Psoas muscle (tissue), 8 donors: ENCODE results near the gene AMELX. TPM values are rescaled to one million over a fixed set of nuclear protein-coding genes. Genes with fewer than 3 reads are reported as not detected.

Experiments used
- ATAC-seq, 4 donors: fragments of 200-7000 bp; cut with Tn5 transposase; one replicate each; pipeline ENCODE4 v1.9.1; 2020; ENCODE audit warnings: moderate library complexity in 3 of 4, mild to moderate bottlenecking in 2 of 4
- DNase-seq, 2 donors: peaks; one replicate each; pipeline ENCODE4 v3.0.0-alpha.2; 2020
- H3K27ac ChIP-seq: fragments of 200-600 bp; one replicate; pipeline ENCODE4 v1.8.0; 2022
- H3K27me3 ChIP-seq, 3 donors: fragments of 200-600 bp in 1 of 3; one replicate each; pipeline versions ENCODE4 v1.6.1 to v1.8.0; 2013 to 2022; ENCODE audit warnings: low read length in 2 of 3, mild to moderate bottlenecking in 2 of 3, moderate library complexity in 1 of 3; ENCODE audit not compliant: insufficient read depth in 3 of 3
- H3K36me3 ChIP-seq, 2 donors: fragments of 200-600 bp in 1 of 2; one replicate each; pipeline versions ENCODE4 v1.6.1 to v1.8.0; 2013 to 2022; ENCODE audit warnings: low read depth in 1 of 2, mild to moderate bottlenecking in 1 of 2, moderate library complexity in 1 of 2; ENCODE audit not compliant: insufficient read depth in 1 of 2
- H3K4me1 ChIP-seq: fragments of 200-600 bp; one replicate; pipeline ENCODE4 v1.8.0; 2022
- H3K4me3 ChIP-seq: fragments of 200-600 bp; one replicate; pipeline ENCODE4 v1.8.0; 2022; ENCODE audit warnings: mild to moderate bottlenecking
- H3K9me3 ChIP-seq: fragments of 200-600 bp; one replicate; pipeline ENCODE4 v1.8.0; 2022
- CTCF ChIP-seq: fragments of 200-600 bp; IDR thresholded peaks from one replicate; pipeline ENCODE4 v1.8.0; 2022; ENCODE audit warnings: antibody characterized with exemption
- WGBS, 3 donors: extraction: QIAGEN DNeasy Blood & Tissue Kit; methylation state at CpG; one replicate each; pipeline versions ENCODE4 v1.1.6 to v1.1.7; 2013; 5-methylcytosine and 5-hydroxymethylcytosine counted together
- intact Hi-C, 2 donors: fragments of 100-400 bp; cut with DNase I; formaldehyde crosslinking; loops; one replicate each; pipeline versions ENCODE4 v1.11.0 to v1.14.2; 2022
- polyA plus RNA-seq, 3 donors: library from polyadenylated mRNA; stranded (reverse); fragments of 200-250 nt; gene quantifications; one replicate each; pipeline ENCODE4 v1.2.3, GENCODE V29; 2013
- total RNA-seq, 4 donors: library from RNA; stranded (reverse); fragmentation: NEBNext Ultra II Directional in 2 of 4; extraction: Animal tissue kit (Norgen Biotek cat#: 25700) in 2 of 4; gene quantifications; one replicate each; pipeline versions ENCODE4 v1.2.1 to v1.2.4, GENCODE V29; 2021 to 2023
- donor health status: healthy with polysubstance abuse.
- donor health status: DM: no; HTN: no; CAD: no; lungs with moderate emphysema.
- donor health status: Bipolar disorder and iron deficiency.
- donor health status: healthy.
- donor health status: DM: yes; HTN: yes; CAD: no.
- donor health status: DM: no; HTN: no; CAD: no.
- donor health status: DM: no; HTN: no; CAD: no.
- donor health status: DM: yes; HTN: yes; CAD: no.

Gene AMELX
- total and polyA plus RNA-seq, 7 donors: not detected

- Histone ChIP-seq H3K36me3 (no peaks in the 10 kb centered on the region), H3K4me1 (no peaks in the 10 kb centered on the region), H3K27ac (no peak overlapping the region), H3K9me3 (no peaks in the 10 kb centered on the region), H3K27me3 (no peaks in the 10 kb centered on the region), H3K4me3 (no peak overlapping the region)
- ATAC-seq (no peak), DNase-seq (no peak)
- intact Hi-C loops: no loop called here
- no peak for TF ChIP-seq CTCF
- 61 to 95% (median 68%) methylated on average over 1 of the region's 1 CpG for WGBS, 3 donors
Measured at GRCh38 chrX:11273544-11273943, 19.7 kb upstream of the AMELX start.

GRCh38 chrX:11282043-11282442, 11.2 kb upstream of the AMELX start:
- Histone ChIP-seq H3K4me1 (no peaks in the 10 kb centered on the region), H3K27me3 (no peaks in the 10 kb centered on the region), H3K4me3 (no peak overlapping the region), H3K36me3 (no peaks in the 10 kb centered on the region), H3K9me3 (no peaks in the 10 kb centered on the region), H3K27ac (no peak overlapping the region)
- WGBS, 3 donors: 46 to 75% (median 68%) methylated on average over 2 of the region's 2 CpGs
- TF ChIP-seq CTCF: no peak
- intact Hi-C loops: no loop called here
- DNase-seq: no peak
- no peak for ATAC-seq

GRCh38 chrX:11285651-11286050, 7.6 kb upstream of the AMELX start:
- Histone ChIP-seq H3K36me3 (no peaks in the 10 kb centered on the region), H3K4me3 (no peak overlapping the region), H3K27ac (no peak overlapping the region), H3K4me1 (no peaks in the 10 kb centered on the region), H3K9me3 (no peaks in the 10 kb centered on the region), H3K27me3 (no peaks in the 10 kb centered on the region)
- 45 to 64% (median 47%) methylated on average over 3 of the region's 3 CpGs for WGBS, 3 donors
- no peak for DNase-seq
- intact Hi-C loops: no loop called here
- no peak for ATAC-seq
- no peak for TF ChIP-seq CTCF

GRCh38 chrX:11287505-11287904, 5.7 kb upstream of the AMELX start:
- peak in 3 of 4 donors; percentile 54 to 57 (median 56) for ATAC-seq

More at GRCh38 chrX:11287505-11287904, 5.7 kb upstream of the AMELX start:
- H3K36me3 ChIP-seq: no peaks in the 10 kb centered on the region
- WGBS, 3 donors: 42 to 60% (median 52%) methylated on average over 1 of the region's 1 CpG
- intact Hi-C loops: no loop called here
- H3K4me3 ChIP-seq: no peak overlapping the region
- H3K9me3 ChIP-seq: no peaks in the 10 kb centered on the region
- no peaks in the 10 kb centered on the region for H3K4me1 ChIP-seq
- H3K27me3 ChIP-seq: peaks cover 0 to 1% (median 0%) of the 10 kb centered on the region in 3 donors
- TF ChIP-seq CTCF: no peak
- DNase-seq: no peak
- H3K27ac ChIP-seq: no peak overlapping the region
